ENCODE results near the gene DHODH.
"Not testable (repeated sequence)": the region's sequence is repeated elsewhere in the genome, so short reads cannot be mapped to it uniquely, and the experiment has no call there.

Gene DHODH

GRCh38 chr16:71995038-71995437 is 13.5 kb upstream of the DHODH start:
- H3K4me3 ChIP-seq (ENCODE audit: low read depth, low read length), result no peak overlapping the region
- no peak for TF ChIP-seq CTCF (IDR thresholded peaks at IDR 0.05; ENCODE audit: insufficient read depth, low read depth, low read length, missing control alignments)
- no peak for DNase-seq (ENCODE audit: low read depth)

- H3K4me3 ChIP-seq (ENCODE audit: low read depth, low read length); DNase-seq (ENCODE audit: low read depth): not testable (repeated sequence)
These were observed 11.0 kb upstream of the DHODH start for GRCh38 chr16:71997578-71997977.

- no peak for DNase-seq (ENCODE audit: low read depth)
- no peak for TF ChIP-seq CTCF (IDR thresholded peaks at IDR 0.05; ENCODE audit: insufficient read depth, low read depth, low read length, missing control alignments)
- H3K4me3 ChIP-seq (ENCODE audit: low read depth, low read length), result no peak overlapping the region
These were observed 7.2 kb upstream of the DHODH start for GRCh38 chr16:72001180-72001874.

GRCh38 chr16:72002619-72003018 is 5.9 kb upstream of the DHODH start:
- DNase-seq (ENCODE audit: low read depth), result no peak
- TF ChIP-seq CTCF (IDR thresholded peaks at IDR 0.05; ENCODE audit: insufficient read depth, low read depth, low read length, missing control alignments), result no peak
- H3K4me3 ChIP-seq (ENCODE audit: low read depth, low read length), result no peak overlapping the region

- not testable (repeated sequence) for DNase-seq (ENCODE audit: low read depth)
- H3K4me3 ChIP-seq (ENCODE audit: low read depth, low read length), result peak overlapping the region; percentile 48
These were observed 500 bp upstream of the DHODH start for GRCh38 chr16:72008065-72008423.

GRCh38 chr16:72009779-72010178 is 1.2 kb downstream of the DHODH start:
- DNase-seq (ENCODE audit: low read depth), result no peak
- no peak for TF ChIP-seq CTCF (IDR thresholded peaks at IDR 0.05; ENCODE audit: insufficient read depth, low read depth, low read length, missing control alignments)
- H3K4me3 ChIP-seq (ENCODE audit: low read depth, low read length), result no peak overlapping the region

- no peak for TF ChIP-seq CTCF (IDR thresholded peaks at IDR 0.05; ENCODE audit: insufficient read depth, low read depth, low read length, missing control alignments)
- DNase-seq (ENCODE audit: low read depth), result no peak
- no peak overlapping the region for H3K4me3 ChIP-seq (ENCODE audit: low read depth, low read length)
These were observed 4.1 kb downstream of the DHODH start for GRCh38 chr16:72012607-72013006.

GRCh38 chr16:72013389-72013788 is 4.8 kb downstream of the DHODH start:
- no peak overlapping the region for H3K4me3 ChIP-seq (ENCODE audit: low read depth, low read length)
- no peak for TF ChIP-seq CTCF (IDR thresholded peaks at IDR 0.05; ENCODE audit: insufficient read depth, low read depth, low read length, missing control alignments)
- DNase-seq (ENCODE audit: low read depth), result no peak

Data from GM12865 (cell line).